CD4-positive, alpha-beta T cell treated with Interleukin-6 for 4 hours (primary cell): ENCODE measurements around the gene PRRT4.
A peak's percentile ranks its signal among the peaks of the same experiment; 100 is the strongest.

Source experiments
- DNase-seq: peaks from one replicate; pipeline ENCODE4 v3.0.0-alpha.2; 2020; ENCODE audit warnings: mixed read lengths

The PRRT4 gene

DNA sequence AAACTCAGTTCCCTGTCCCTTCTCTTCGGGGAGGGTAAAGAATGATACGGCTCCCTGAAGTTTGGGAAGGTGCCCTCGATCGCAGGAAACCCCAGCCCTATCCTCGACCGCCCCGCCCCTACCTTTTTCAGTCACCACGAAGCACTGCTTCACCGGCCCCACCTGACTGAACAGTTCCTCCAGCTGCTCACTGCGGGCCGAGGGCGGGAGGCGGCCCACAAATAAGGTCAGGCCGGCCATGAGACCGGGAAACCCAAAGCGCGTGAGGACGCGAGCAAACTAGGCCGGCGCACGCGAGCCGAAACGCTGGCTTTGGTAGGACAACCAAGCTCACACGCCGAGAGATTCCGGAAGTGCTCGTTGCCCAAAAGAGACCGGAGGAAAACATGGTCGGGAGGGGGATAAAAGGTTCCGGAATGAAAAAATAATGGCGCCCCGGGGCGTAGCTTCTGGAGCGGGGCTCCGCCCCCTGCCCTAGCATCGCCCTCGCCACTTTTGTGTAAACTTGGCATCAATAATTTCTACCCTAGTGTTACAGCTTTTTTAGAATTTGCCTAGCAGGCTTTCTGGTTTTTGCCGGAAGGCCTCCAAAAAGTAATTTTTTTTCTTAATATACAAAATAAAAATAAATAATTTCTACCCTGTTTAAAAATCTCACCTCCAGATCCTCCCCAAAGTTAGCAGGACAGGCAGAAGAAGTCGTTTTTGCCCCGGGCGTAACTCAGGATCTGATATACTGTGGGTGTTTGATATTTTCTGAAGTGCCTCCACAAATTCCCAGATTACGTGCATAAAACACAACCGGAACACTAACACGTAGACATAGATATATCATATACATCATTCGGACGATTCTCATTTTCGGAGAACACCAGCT is 17.7 kb downstream of the PRRT4 start, which contains the start of gene RBM28:
Gene RBM28, minus strand, starts transcription at position 355 of the 877 bp plus-strand sequence. Its CDS starts 115 bp downstream, at position 240.
- peak; percentile 85 for DNase-seq

DNA sequence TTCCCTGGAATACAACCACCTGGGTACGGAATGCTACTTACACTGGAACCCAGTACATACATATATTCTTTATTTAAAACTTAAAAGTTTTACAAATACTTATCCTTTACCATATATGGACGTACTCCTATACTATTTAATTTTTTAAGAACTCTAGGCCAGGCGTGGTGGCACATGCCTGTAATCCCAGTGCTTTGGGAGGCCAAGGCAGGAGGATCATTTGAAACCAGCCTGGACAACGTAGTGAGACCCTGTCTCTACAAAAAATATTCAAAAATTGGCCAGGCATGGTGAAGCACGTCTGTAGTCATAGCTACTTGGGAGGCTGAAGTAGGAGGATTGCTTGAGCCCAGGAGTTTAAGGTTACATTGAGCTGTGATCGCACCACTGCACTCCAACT is 19.8 kb downstream of the PRRT4 start:
- DNase-seq = no peak

DNA sequence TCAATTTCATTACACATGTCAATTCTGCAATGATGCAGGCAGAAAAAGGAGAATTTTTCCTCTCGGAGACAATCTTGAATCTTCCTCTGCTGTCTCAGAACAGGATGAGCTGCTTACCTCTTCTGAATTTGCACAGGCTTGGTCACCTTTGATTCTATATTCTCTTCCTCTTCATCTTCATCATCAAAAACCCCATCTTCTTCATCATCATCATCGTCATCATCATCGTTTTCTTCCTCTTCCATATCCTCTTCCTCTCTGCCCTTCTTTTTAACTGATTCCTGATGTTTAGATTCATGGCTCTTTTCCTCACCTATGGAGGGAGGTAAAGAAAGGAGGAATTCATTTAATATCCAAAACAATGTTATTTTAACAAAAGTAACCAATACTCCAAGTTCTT is 25.8 kb downstream of the PRRT4 start:
- DNase-seq = no peak

DNA sequence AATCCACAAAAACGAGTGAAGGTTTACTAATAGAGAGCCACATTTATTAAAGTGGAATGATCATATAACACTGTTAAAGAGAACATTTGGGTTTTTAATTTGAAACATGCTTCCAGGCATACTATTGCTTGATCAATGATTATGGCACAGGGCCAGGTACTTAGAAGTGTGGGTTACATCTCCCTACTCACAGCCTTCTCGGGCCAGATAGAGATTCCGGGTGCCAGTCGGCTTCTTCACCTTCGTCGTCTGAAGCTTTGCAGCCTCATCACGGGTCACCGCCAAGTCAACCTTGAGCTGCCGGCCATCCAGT is 37.2 kb downstream of the PRRT4 start:
- no peak for DNase-seq

DNA sequence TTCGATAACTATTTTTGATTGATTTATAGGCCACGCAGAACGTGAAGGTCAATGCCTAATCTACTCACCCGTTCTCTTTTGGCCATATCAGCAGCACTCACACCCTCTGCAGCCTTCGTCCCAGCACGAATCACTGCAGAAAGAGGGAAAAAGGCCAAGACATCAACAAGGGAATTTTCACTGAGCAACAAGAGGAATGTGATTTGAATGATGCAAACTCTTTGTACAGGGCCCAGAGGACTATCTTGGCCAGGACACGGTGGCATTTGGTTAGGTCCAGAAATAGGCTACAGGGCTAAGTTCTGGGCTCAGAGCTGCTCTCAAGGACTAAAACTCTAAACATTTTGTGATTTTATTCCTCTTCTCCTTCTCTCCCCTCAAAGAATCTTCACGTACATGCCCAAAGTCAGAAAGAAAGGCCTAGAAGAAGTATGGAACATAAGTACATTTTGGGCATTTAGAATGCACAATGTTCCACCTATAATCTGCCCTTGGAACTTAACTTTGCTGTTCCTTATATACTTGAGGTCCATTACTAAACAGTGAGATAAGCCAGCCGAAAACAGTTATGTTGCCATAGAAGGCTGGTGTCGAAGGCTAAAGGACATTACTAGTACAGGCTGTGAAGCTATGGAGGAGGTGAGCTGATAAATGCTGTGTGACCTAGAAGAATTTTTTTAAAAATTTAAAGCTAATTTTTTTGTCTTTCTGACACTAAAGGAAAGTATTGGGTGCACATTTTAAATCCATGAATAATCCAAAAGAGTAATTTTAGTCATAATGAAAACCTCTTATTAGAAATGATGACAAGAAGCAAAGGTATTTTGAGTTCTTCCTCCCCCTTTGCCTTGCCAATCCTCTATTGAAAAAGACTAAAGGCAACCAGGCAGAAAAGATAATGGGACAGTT is 37.8 kb downstream of the PRRT4 start:
- no peak for DNase-seq

DNA sequence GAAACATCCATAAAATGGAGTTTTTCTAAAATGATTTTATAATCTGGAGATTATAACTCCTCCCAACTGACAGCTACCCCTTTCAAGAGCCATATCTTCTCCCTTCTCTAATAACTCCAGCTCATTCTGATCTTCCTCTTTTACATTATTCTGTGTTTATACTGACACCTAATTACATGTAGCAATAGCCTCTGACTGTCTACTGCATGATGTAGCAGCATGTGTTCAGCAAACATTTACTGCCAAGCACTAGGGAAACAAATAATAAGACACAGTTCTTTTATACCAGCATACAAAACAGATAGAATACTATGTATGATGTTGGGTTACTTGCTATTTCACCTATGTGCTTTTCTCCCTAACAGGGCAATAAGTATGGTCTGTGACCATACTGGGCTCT is 38.5 kb downstream of the PRRT4 start:
- no peak for DNase-seq

DNA sequence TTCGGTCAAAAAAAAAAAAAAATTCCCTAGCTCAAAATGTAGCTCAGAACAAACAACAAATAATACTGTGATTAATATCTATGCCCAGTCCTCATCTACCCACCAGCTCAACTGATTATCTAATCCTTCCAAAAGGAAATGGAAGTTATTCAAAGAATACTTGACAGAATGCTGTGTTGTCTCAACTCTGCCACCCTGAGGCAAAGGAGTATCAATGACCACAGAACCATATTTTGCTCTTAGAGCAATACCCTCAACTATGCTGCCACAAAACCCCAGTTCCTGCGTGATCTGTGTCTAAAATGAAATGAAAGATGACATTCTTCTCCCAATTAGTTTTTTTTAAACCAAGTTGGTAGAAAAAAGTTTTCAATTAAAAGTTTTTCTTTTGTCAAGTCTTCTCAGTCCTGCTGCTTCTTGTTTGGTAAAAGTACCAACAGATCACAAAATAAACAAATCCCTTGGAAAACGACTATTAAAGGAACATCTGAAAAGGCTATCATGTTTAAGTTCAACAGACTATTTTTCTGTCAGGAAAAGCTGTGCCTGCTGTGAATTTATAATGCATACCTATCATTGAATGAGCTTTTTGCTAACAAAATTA is 39.3 kb downstream of the PRRT4 start:
- DNase-seq = peak; percentile 9

DNA sequence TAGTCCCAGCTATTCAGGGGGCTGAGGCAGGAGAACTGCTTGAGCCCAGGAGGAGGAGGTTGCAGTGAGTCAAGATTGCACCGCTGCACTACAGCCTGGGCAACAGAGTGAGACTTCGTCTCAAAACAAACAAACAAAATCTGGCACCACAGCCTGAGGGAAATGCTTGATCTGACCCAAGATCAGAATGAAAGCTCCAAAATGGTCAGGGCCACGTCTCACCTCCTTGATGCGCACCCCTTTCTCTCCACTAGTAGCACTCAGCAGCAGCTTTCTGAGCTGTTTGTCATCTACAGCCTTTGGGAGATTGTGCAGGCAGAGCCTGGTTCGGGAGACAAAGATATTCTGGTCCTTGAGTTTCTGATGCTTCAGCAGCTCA is 40.5 kb downstream of the PRRT4 start:
- DNase-seq = no peak

DNA sequence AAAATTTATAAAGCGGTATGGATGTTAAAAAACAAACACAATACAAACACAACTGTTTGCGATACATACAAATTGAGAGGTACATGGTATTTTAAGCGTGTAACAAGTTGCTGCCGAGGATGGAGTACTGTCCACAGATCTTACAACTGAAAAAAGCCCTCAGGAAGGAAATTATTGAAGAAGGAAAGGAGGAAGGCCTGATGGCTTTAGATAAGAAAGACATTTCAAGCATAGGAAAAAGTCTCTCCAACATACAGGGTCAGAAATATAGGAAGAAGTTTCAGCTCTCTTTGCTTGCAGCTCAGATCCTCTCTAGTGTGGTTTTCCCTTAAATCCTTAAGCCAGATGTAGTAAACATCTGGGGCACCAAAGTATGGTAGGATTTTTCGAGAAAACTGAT is 42.8 kb downstream of the PRRT4 start:
- DNase-seq = no peak

DNA sequence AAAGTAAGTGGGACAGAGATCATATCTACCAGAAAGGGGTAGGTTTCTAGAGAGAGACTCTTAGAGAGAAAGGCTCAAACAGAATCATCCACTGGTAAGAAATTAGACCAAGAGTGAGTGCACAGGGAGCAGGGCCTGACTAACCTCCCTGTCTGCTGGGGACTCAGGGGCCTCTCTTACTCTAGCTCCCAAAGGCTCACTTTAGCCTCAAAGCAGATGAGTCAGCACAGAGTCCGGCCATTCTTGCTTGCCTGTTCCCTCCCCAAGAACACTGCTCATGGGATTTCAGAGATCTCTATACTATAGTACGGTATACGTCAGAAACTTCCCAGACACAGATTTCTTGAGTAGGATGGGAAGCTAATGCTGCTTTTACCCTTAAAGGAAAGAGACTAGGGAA is 50.5 kb downstream of the PRRT4 start:
- no peak for DNase-seq

DNA sequence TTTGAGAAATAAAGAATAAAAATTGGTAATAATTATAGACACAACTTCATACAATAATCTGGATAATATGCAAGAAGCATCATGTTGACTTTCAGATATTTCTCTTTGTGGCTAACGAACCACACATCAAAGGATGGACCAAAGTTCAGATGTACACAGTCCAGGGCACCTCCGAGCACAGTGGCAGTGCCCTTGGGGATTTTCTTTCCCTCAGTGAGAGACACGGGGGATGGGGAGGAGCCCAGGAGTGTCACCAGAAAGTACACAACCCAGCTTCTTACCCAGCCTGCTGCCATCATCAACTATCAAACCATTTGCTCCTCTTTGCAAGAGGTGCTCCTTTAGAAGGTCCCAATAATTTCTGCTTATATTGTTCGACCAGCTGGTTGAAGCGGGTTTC is 51.0 kb downstream of the PRRT4 start:
- no peak for DNase-seq

DNA sequence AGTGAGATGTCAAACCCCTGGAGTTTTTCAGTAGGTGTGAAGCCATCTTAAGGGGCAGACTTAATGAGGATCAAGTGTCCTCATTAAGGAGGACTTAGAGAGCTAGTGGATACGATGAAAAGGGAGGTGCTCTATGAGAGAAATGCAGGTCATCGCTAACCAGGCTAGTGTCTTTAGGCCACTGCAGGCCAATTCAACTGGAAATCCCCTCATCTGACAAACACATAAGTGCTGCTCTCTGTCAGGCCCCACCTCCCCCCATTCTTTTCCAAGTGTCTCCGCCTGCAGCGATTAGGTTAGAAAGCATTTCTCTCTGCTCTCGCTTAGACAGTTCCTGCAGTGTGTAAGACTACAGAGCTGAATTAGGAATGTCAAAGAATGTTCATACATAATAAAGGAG is 51.5 kb downstream of the PRRT4 start:
- DNase-seq = no peak

DNA sequence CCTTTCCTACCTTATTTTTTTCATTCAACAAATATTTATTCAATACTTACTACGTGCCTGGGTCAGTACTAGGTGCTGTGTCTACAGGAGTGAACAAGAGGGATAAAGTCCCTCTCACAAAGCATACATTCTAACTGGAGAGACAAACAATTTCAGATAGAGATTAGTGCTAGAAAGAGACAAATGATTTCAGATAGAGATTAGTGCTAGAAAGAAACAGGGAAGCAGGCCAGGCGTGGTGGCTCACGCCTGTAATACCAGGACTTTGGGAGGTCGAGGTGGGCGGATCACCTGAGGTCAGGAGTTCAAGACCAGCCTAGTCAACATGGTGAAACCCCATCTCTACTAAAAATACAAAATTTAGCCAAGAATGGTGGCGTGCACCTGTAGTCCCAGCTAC is 52.4 kb downstream of the PRRT4 start:
- no peak for DNase-seq

DNA sequence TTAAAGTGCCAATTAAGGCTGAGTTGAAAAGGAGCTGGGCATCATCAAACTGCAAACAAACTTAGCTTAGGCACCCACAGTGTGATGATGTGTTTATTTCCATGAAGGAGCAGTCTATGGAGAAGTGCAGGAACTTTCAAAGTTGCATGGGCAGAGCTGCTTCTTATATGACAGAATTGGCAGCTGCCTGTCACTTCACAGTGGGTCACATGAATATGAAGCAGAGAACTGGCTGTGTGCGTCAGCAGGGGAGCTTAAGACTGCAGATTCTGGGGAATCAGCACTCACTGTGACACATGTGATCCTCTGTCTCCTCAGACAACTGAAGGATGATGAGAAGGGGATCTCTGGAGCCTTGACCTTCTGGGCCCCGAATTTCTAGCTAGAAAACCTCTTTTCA is 54.4 kb downstream of the PRRT4 start:
- no peak for DNase-seq

DNA sequence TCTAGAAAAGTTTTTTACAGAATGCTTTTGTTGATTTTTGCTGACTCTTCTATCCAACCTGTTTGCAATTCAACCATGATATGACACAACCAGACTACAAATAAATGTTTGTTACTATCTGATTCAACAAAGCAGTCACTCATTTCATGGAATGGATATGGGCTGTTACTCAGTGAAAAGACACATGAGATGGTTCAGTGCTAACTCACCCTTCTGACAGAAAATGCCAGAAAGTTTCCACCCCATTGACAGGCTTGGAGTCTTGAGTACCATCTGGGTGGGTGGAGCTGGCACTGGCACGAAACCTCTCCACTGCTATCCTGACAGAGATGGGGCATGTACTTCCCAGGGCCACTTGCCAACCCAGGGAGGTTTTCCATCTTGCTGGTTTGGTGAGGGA is 57.3 kb downstream of the PRRT4 start:
- no peak for DNase-seq

DNA sequence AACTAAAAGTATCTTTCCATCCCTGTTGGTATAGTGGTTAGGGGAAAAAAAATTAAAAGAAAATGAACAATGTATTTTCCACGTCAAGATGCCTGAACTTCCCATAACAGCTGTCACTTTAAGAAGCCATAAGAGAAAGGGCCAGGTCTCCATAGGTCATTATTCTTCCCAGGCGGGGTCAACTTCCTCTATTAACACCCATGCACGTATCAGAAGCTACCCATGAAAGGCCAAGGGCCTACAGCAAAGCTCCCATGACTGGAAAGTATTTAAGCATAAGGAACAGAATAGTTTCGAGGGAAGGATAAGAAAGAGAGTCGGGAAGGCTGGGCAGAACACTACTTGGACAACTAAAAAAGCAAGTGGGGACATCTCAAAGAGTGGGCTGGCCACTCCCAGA is 57.8 kb downstream of the PRRT4 start:
- no peak for DNase-seq

DNA sequence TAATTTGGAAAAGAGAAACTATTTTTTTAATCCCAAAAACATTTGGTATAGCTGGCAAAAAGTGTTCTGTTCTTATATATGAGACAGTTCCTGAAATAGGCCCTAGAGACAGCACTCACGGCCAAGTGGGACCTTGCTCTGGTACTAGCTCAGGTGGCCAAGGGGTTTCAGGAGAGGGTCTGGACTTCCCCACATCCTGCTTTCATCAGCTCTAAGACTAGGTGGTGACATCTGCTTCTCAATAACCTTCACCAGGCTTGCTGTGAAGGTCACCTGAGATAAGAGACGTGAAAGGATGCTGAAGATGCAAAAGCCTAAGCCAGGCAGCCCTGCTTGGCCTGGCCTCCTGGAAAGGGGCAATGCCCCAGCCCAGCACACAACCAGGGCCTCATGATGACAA is 58.4 kb downstream of the PRRT4 start:
- no peak for DNase-seq

DNA sequence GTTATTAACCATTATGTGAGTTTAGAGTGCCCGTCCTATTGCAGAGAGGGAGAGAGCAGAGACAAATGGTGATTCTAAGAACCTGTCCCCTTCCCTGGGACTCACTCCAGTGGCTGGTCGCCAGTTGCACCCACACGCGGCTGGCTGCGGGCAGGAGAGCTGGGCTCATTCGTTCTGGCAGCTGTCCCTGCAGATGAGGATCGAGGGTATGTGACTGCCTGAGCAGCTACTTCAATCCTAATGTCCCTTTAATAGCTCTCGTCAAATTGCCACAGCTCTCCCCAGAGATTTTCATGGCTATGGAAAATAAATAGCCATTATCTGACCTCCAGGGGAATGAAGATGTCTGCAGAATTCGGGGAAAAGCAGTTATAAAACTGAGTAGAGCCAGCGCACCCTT is 59.4 kb downstream of the PRRT4 start:
- no peak for DNase-seq
